Spleen (tissue), 11 donors: ENCODE measurements around the gene ZNF569. TPM values are rescaled to one million over a fixed set of nuclear protein-coding genes. Genes with fewer than 3 reads are reported as not detected.

Experiments used
- DNase-seq: peaks from one replicate; pipeline ENCODE4 v3.0.0-alpha.2; 2020
- H3K27ac ChIP-seq, 8 donors: fragments of 200-600 bp; sonication (generic) in 7 of 8; 1 replicate in 4 of 8; 2 replicates in 4 of 8; pipeline versions ENCODE4 v1.5.0 to v1.8.0; 2016 to 2021; ENCODE audit warnings: inconsistent platforms in 4 of 8, mild to moderate bottlenecking in 4 of 8, moderate library complexity in 1 of 8
- H3K27me3 ChIP-seq, 7 donors: fragments of 200-600 bp; sonication (generic) in 6 of 7; replicated peaks in 1 of 7; 1 replicate in 4 of 7; 2 replicates in 3 of 7; pipeline versions ENCODE4 v1.5.0 to v1.8.0; 2016 to 2021; ENCODE audit warnings: inconsistent platforms in 3 of 7, mild to moderate bottlenecking in 1 of 7
- H3K36me3 ChIP-seq, 6 donors: fragments of 200-600 bp; sonication (generic) in 5 of 6; 1 replicate in 4 of 6; 2 replicates in 2 of 6; pipeline versions ENCODE4 v1.5.0 to v1.8.0; 2016 to 2021; ENCODE audit warnings: inconsistent platforms in 2 of 6
- H3K4me1 ChIP-seq, 6 donors: fragments of 200-600 bp; sonication (generic) in 5 of 6; 1 replicate in 3 of 6; 2 replicates in 3 of 6; pipeline versions ENCODE4 v1.5.0 to v1.8.0; 2016 to 2021; ENCODE audit warnings: inconsistent platforms in 3 of 6
- H3K4me3 ChIP-seq, 8 donors: fragments of 200-600 bp; sonication (generic) in 7 of 8; 1 replicate in 4 of 8; 2 replicates in 4 of 8; pipeline versions ENCODE4 v1.5.0 to v1.8.0; 2016 to 2021; ENCODE audit warnings: inconsistent platforms in 4 of 8, mild to moderate bottlenecking in 4 of 8, moderate library complexity in 2 of 8
- H3K9me3 ChIP-seq, 8 donors: fragments of 200-600 bp; sonication (generic) in 7 of 8; 1 replicate in 4 of 8; 2 replicates in 4 of 8; pipeline versions ENCODE4 v1.5.0 to v1.8.0; 2016 to 2021; ENCODE audit warnings: inconsistent platforms in 4 of 8
- CTCF ChIP-seq, 11 experiments: fragments of 200-600 bp in 7 of 11; fragments of 450-650 bp in 4 of 11; sonication (generic) in 4 of 11; IDR thresholded peaks in 8 of 11; conservative IDR thresholded peaks in 3 of 11; 1 replicate in 7 of 11; 2 replicates in 4 of 11; pipeline versions ENCODE4 v1.4.0 to v1.8.0; 2016 to 2021; ENCODE audit warnings: antibody characterized with exemption in 11 of 11, inconsistent platforms in 4 of 11, mild to moderate bottlenecking in 1 of 11
- POLR2A ChIP-seq, 3 donors: fragments of 450-650 bp; IDR thresholded peaks; one replicate each; pipeline ENCODE4 v1.5.1; 2017; ENCODE audit warnings: antibody characterized with exemption in 3 of 3, mild to moderate bottlenecking in 1 of 3
- POLR2AphosphoS5 ChIP-seq, 3 donors: sonication (generic); formaldehyde crosslinking; IDR thresholded peaks; one replicate each; pipeline ENCODE4 v1.5.1; 2017; ENCODE audit warnings: antibody characterized with exemption in 3 of 3
- WGBS, 5 donors: extraction: QIAGEN DNeasy Blood & Tissue Kit in 3 of 5; methylation state at CpG; one replicate each; pipeline versions ENCODE4 v1.1.5 to v1.1.7; 2013 to 2018; 5-methylcytosine and 5-hydroxymethylcytosine counted together
- intact Hi-C: fragments of 100-400 bp; cut with DNase I; formaldehyde crosslinking; loops from one replicate; pipeline ENCODE4 v1.15.0; 2023; ENCODE audit warnings: low total_unique reads
- polyA plus RNA-seq, 3 donors: library from polyadenylated mRNA; stranded (reverse); fragments of 200-250 nt; gene quantifications; one replicate each; pipeline ENCODE4 v1.2.1, GENCODE V29; 2013
- total RNA-seq, 7 donors: library from RNA; depleted of rRNA in 3 of 7; stranded (reverse); fragments of >200 nt in 3 of 7; fragmentation: NEBNext Ultra II Directional in 4 of 7; extraction: Animal tissue kit (Norgen Biotek cat#: 25700) in 4 of 7; gene quantifications; one replicate each; pipeline versions ENCODE4 v1.1.0 to v1.2.1, GENCODE V29; 2016 to 2021
- donor health status: healthy with polysubstance abuse.
- donor health status: DM: no; HTN: no; CAD: no; lungs with moderate emphysema.
- donor health status: DM: no; HTN: no; CAD: no.
- donor health status: Bipolar disorder and iron deficiency.
- donor health status: healthy.
- donor health status: DM: no; HTN: no; CAD: no.
- donor health status: DM: yes; HTN: yes; CAD: no.

ZNF569 gene
- total and polyA plus RNA-seq, 10 donors: 2.7 to 7.8 (median 6.3) TPM

GRCh38 chr19:37468961-37469777 is 1.9 kb upstream of the ZNF569 start, which contains the start of gene ZNF570:
TSS of gene ZNF570 (plus strand) at chr19:37469356. CDS start at chr19:37470355, 999 bp downstream.
- TF ChIP-seq CTCF (IDR thresholded peaks at IDR 0.05 in 8 of 11, conservative IDR thresholded peaks at IDR 0.05 in 3 of 11) (peak in 3 of 11 experiments; percentile 14 to 17 (median 15)), POLR2AphosphoS5 (IDR thresholded peaks at IDR 0.05) (peak; percentile 92 to 93 (median 93)), POLR2A (IDR thresholded peaks at IDR 0.05) (peak in 1 of 3 donors; percentile 64)
- WGBS, 5 donors: 0 to 1% (median 0%) methylated on average over 37 to 63 of the region's 63 CpGs
- intact Hi-C loops: no loop called here

GRCh38 chr19:37467608-37468090 is 405 bp upstream of the ZNF569 start:
- 46 to 53% (median 51%) methylated on average over 18 of the region's 18 CpGs for WGBS, 5 donors
- Histone ChIP-seq H3K4me3 (peak overlapping the region; percentile 82 to 97 (median 90)), H3K27ac (peak overlapping the region; percentile 90 to 98 (median 94)), H3K27me3 (no peaks in the 10 kb centered on the region), H3K9me3 (peaks cover under 1 to 54% (median 28%) of the 10 kb centered on the region in 8 donors), H3K36me3 (peaks cover 3 to 48% (median 28%) of the 10 kb centered on the region in 6 donors), H3K4me1 (peaks cover 12 to 49% (median 35%) of the 10 kb centered on the region in 6 donors)
- DNase-seq: no peak
- intact Hi-C loops: no loop called here
- TF ChIP-seq CTCF (IDR thresholded peaks at IDR 0.05 in 8 of 11, conservative IDR thresholded peaks at IDR 0.05 in 3 of 11) (no peak), POLR2AphosphoS5 (IDR thresholded peaks at IDR 0.05) (no peak)

More at GRCh38 chr19:37468961-37469777, 1.9 kb upstream of the ZNF569 start, which contains the start of gene ZNF570:
- peak; percentile 97 for DNase-seq
- Histone ChIP-seq H3K4me1 (peaks cover 12 to 49% (median 35%) of the 10 kb centered on the region in 6 donors), H3K27me3 (no peaks in the 10 kb centered on the region), H3K36me3 (peaks cover 3 to 48% (median 21%) of the 10 kb centered on the region in 6 donors), H3K27ac (peak within 1 kb of the TSS; percentile 90 to 99 (median 94)), H3K4me3 (peak within 1 kb of the TSS; percentile 60 to 91 (median 78)), H3K9me3 (peaks cover 3 to 54% (median 29%) of the 10 kb centered on the region in 8 donors)

GRCh38 chr19:37466277-37466797 is 907 bp downstream of the ZNF569 start:
- 36 to 44% (median 37%) methylated on average over 25 of the region's 25 CpGs for WGBS, 5 donors
- peaks cover 12 to 49% (median 35%) of the 10 kb centered on the region in 6 donors for H3K4me1 ChIP-seq
- intact Hi-C loops: no loop called here
- peak overlapping the region; percentile 82 to 97 (median 90) for H3K4me3 ChIP-seq
- no peak for TF ChIP-seq POLR2AphosphoS5 (IDR thresholded peaks at IDR 0.05)
- TF ChIP-seq CTCF (IDR thresholded peaks at IDR 0.05 in 8 of 11, conservative IDR thresholded peaks at IDR 0.05 in 3 of 11): no peak
- no peak for TF ChIP-seq POLR2A (IDR thresholded peaks at IDR 0.05)
- H3K36me3 ChIP-seq: peaks cover 9 to 48% (median 35%) of the 10 kb centered on the region in 6 donors
- DNase-seq: no peak
- peak overlapping the region; percentile 90 to 98 (median 94) for H3K27ac ChIP-seq
- no peaks in the 10 kb centered on the region for H3K27me3 ChIP-seq
- H3K9me3 ChIP-seq: peaks cover 11 to 54% (median 34%) of the 10 kb centered on the region in 8 donors
